Prostate gland (tissue), 2 donors: Measurements from ENCODE around the gene CPED1.

Source experiments
- POLR2A ChIP-seq: fragments of 450-650 bp; IDR thresholded peaks from one replicate; pipeline ENCODE4 v1.6.1; 2016; ENCODE audit warnings: antibody characterized with exemption, mild to moderate bottlenecking
- POLR2AphosphoS5 ChIP-seq: sonication (generic); formaldehyde crosslinking; IDR thresholded peaks from one replicate; pipeline ENCODE4 v1.6.1; 2017; ENCODE audit warnings: antibody characterized with exemption
- TF ChIP-seq, protein P1 (sequence below), 4 experiments: fragments of 200-600 bp in 2 of 4; fragments of 450-650 bp in 2 of 4; sonication (generic) in 2 of 4; IDR thresholded peaks; 1 replicate in 3 of 4; 2 replicates in 1 of 4; pipeline ENCODE4 v1.5.1; 2016 to 2019; ENCODE audit warnings: antibody characterized with exemption in 4 of 4, mild to moderate bottlenecking in 2 of 4, moderate library complexity in 2 of 4

- TF ChIP-seq, protein P1, sequence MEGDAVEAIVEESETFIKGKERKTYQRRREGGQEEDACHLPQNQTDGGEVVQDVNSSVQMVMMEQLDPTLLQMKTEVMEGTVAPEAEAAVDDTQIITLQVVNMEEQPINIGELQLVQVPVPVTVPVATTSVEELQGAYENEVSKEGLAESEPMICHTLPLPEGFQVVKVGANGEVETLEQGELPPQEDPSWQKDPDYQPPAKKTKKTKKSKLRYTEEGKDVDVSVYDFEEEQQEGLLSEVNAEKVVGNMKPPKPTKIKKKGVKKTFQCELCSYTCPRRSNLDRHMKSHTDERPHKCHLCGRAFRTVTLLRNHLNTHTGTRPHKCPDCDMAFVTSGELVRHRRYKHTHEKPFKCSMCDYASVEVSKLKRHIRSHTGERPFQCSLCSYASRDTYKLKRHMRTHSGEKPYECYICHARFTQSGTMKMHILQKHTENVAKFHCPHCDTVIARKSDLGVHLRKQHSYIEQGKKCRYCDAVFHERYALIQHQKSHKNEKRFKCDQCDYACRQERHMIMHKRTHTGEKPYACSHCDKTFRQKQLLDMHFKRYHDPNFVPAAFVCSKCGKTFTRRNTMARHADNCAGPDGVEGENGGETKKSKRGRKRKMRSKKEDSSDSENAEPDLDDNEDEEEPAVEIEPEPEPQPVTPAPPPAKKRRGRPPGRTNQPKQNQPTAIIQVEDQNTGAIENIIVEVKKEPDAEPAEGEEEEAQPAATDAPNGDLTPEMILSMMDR (IDR thresholded peaks at IDR 0.05): no peak
- TF ChIP-seq POLR2A (no peak), POLR2AphosphoS5 (no peak)
These were observed 37.6 kb downstream of the CPED1 start for GRCh38 chr7:121026159-121026558.
